Stimulated activated naive CD8-positive, alpha-beta T cell treated with anti-CD3 and anti-CD28 coated beads, Interleukin-15, Interleukin-2, amounts not matched to agents 100 ng/mL and 50 ng/mL, for 24 hours (primary cell): Measurements from ENCODE around the gene BBLN.
"Not testable (repeated sequence)": the region's sequence is repeated elsewhere in the genome, so short reads cannot be mapped to it uniquely, and the experiment has no call there.

ENCODE experiments used
- H3K27ac Mint-ChIP-seq: one replicate; pipeline ENCODE4 v1.8.0; 2021; ENCODE audit warnings: mild to moderate bottlenecking, mixed read lengths
- H3K27me3 Mint-ChIP-seq: one replicate; pipeline ENCODE4 v1.8.0; 2021; ENCODE audit warnings: mixed read lengths
- H3K36me3 Mint-ChIP-seq: one replicate; pipeline ENCODE4 v1.8.0; 2021; ENCODE audit warnings: low read depth, mixed read lengths
- H3K4me1 Mint-ChIP-seq: one replicate; pipeline ENCODE4 v1.8.0; 2021; ENCODE audit warnings: low read depth, mixed read lengths
- H3K4me3 Mint-ChIP-seq: one replicate; pipeline ENCODE4 v1.8.0; 2021; ENCODE audit warnings: mild to moderate bottlenecking, mixed read lengths
- H3K9me3 Mint-ChIP-seq: one replicate; pipeline ENCODE4 v1.8.0; 2021; ENCODE audit warnings: mixed read lengths

BBLN gene

DNA sequence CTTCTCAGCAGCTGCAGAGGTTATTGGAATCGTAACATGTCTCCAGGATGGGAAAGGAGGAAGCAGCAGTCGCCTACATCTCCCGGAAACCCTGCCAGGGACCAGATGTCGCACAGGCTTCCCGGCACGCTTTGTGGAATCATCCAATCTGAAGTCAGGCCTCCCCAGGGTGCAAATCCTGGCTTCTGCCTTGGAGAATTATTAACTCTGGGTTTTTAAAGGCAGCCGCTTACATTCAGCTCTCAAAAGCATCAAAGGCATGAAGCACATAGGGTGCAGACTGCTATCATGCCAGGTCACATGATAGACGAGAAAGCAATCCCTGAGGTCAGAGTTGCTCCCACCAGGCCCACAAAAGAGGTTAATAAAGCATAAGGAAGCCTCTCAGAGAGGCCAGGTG, 27.9 kb upstream of the BBLN start:
- H3K36me3 Mint-ChIP-seq, H3K27ac Mint-ChIP-seq, H3K27me3 Mint-ChIP-seq, H3K9me3 Mint-ChIP-seq, H3K4me3 Mint-ChIP-seq: not testable (repeated sequence)
- H3K4me1 Mint-ChIP-seq = peaks cover 20% of the 10 kb centered on the region

GRCh38 chr9:128135561-128135960, 24.5 kb upstream of the BBLN start:
- not testable (repeated sequence) for H3K36me3 Mint-ChIP-seq, H3K27me3 Mint-ChIP-seq, H3K9me3 Mint-ChIP-seq, H3K27ac Mint-ChIP-seq, H3K4me3 Mint-ChIP-seq, H3K4me1 Mint-ChIP-seq

DNA sequence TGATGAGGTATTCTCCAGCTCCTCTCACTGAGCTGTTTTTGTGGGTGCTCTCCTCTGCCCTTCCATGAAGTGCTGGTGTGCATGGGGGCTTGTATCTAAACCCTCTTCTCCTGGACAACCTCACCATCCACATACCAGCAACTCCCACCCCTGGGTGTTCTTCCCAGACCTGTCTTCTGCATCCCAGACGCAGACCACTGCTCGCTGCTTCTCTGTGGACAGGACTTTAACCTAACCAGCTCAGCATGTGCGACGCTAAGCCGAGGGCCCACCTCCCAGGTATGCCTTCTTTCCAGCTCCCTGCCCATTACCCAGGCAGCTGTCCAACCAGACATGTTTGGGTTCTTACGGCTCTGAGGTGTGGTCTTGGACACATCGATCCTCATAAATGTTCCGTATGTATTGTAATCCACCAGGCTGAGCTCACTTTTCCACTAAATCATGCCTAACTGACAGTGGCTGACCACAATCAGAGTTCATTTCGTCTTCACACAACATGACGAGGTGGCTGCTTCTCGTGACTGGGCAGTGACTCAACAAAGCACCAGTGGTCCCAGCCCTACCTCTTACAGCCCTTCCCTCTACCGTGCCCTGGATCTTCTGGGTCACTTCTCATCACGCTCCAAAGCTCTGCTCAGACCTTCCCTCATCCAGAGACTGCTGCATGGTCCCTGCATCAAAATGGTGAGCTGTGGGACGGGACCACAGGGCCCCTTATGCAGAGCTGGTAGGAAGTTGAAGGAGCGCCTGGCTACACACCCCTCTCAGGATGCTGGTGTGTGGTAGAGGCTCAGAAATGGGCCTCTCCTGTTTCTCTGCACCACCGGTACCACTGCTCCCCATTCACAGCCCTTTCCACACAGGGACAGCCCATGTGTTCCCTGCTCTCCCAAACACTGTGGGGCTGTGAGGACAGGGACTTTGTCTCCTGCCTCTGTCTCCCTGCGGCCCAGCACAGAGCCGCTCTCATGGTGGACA, 23.0 kb upstream of the BBLN start:
- H3K36me3 Mint-ChIP-seq = no peaks in the 10 kb centered on the region
- H3K9me3 Mint-ChIP-seq = no peaks in the 10 kb centered on the region
- H3K4me1 Mint-ChIP-seq = peaks cover 2% of the 10 kb centered on the region
- H3K27me3 Mint-ChIP-seq = peaks cover 3% of the 10 kb centered on the region
- no peak overlapping the region for H3K4me3 Mint-ChIP-seq
- no peak overlapping the region for H3K27ac Mint-ChIP-seq

DNA sequence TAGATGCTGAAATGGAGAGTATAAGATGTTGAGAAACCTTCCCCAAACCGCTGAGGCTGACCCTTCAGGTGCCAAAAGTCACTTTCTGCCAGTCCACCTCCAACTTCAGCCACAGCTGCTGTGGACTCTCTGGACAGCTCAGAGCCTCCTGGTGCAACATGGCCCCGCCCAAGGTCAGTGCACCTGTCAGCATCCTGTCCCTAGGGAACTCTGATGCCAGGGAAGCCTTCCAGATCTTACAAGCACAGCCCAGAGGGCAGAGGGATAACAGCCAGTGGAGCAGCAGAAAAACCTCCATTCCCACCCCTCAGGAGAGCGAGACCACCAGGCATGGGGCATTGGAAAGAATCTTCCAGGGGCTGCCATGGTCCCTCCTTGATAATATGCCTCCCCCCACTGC, 22.1 kb upstream of the BBLN start:
- H3K4me1 Mint-ChIP-seq = peaks cover 3% of the 10 kb centered on the region
- H3K4me3 Mint-ChIP-seq = no peak overlapping the region
- no peaks in the 10 kb centered on the region for H3K9me3 Mint-ChIP-seq
- peaks cover 1% of the 10 kb centered on the region for H3K27me3 Mint-ChIP-seq
- H3K27ac Mint-ChIP-seq = no peak overlapping the region
- no peaks in the 10 kb centered on the region for H3K36me3 Mint-ChIP-seq

DNA sequence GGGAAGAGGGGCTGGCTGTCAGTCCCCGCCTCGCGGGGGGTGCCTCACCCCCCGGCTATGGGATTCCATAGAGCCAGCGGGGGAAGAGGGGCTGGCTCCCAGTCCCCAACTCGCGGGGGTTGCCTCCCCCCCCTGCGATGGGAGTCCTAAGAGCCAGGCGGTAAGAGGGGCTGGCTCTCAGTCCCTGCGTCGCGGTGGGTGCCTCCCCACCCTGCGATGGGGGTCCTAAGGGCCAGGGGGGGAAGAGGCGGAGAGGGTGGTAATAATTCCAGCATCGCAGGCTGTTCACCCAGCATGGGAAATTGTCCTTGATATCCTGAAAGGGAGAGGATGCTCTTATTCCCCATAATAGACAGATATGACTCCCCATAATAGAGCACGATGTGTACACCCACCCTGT, 20.4 kb upstream of the BBLN start:
- Mint-ChIP-seq H3K9me3 (no peaks in the 10 kb centered on the region), H3K4me1 (peaks cover 3% of the 10 kb centered on the region), H3K36me3 (no peaks in the 10 kb centered on the region), H3K27me3 (no peaks in the 10 kb centered on the region), H3K27ac (no peak overlapping the region), H3K4me3 (no peak overlapping the region)

- Mint-ChIP-seq H3K4me1 (peaks cover 3% of the 10 kb centered on the region), H3K4me3 (no peak overlapping the region), H3K36me3 (no peaks in the 10 kb centered on the region), H3K27ac (no peak overlapping the region), H3K27me3 (no peaks in the 10 kb centered on the region), H3K9me3 (no peaks in the 10 kb centered on the region)
Observed at GRCh38 chr9:128141604-128142003, 18.5 kb upstream of the BBLN start.

- H3K36me3 Mint-ChIP-seq = no peaks in the 10 kb centered on the region
- H3K27ac Mint-ChIP-seq = no peak overlapping the region
- no peaks in the 10 kb centered on the region for H3K9me3 Mint-ChIP-seq
- peaks cover 3% of the 10 kb centered on the region for H3K4me1 Mint-ChIP-seq
- H3K27me3 Mint-ChIP-seq = no peaks in the 10 kb centered on the region
- no peak overlapping the region for H3K4me3 Mint-ChIP-seq
Observed at GRCh38 chr9:128142061-128142460, 18.0 kb upstream of the BBLN start.

DNA sequence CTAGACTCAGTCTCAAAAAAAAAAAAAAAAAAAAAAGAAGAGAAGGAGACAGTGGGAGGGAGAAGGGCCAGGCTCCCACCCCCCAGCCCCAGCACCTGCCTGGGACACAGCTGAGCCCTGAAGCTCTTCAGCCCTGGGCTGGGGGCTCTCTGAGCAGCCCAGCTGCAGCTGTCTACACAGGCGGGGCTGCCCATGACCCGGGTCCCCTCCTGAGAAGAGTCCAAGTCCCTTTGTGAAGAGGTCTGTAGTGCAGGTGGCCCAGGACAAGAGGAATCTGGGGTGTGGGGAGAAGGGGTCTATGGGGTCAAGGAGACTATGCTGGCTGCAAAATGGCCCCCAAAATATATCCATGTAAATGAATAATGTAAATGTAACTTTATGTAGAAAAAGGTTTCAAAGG, 17.5 kb upstream of the BBLN start:
- Mint-ChIP-seq H3K27ac (no peak overlapping the region), H3K36me3 (no peaks in the 10 kb centered on the region), H3K4me3 (no peak overlapping the region), H3K9me3 (no peaks in the 10 kb centered on the region), H3K4me1 (peaks cover 3% of the 10 kb centered on the region), H3K27me3 (no peaks in the 10 kb centered on the region)

GRCh38 chr9:128143525-128144238, 16.4 kb upstream of the BBLN start:
- Mint-ChIP-seq H3K27ac (no peak overlapping the region), H3K9me3 (no peaks in the 10 kb centered on the region), H3K36me3 (no peaks in the 10 kb centered on the region), H3K4me3 (no peak overlapping the region), H3K4me1 (peaks cover 3% of the 10 kb centered on the region), H3K27me3 (no peaks in the 10 kb centered on the region)

GRCh38 chr9:128144239-128145181, 15.6 kb upstream of the BBLN start:
- no peaks in the 10 kb centered on the region for H3K9me3 Mint-ChIP-seq
- H3K4me1 Mint-ChIP-seq = peaks cover 3% of the 10 kb centered on the region
- H3K4me3 Mint-ChIP-seq = no peak overlapping the region
- H3K27ac Mint-ChIP-seq = no peak overlapping the region
- no peaks in the 10 kb centered on the region for H3K27me3 Mint-ChIP-seq
- H3K36me3 Mint-ChIP-seq = no peaks in the 10 kb centered on the region

GRCh38 chr9:128145536-128145935, 14.5 kb upstream of the BBLN start:
- H3K9me3 Mint-ChIP-seq = no peaks in the 10 kb centered on the region
- H3K27me3 Mint-ChIP-seq = no peaks in the 10 kb centered on the region

DNA sequence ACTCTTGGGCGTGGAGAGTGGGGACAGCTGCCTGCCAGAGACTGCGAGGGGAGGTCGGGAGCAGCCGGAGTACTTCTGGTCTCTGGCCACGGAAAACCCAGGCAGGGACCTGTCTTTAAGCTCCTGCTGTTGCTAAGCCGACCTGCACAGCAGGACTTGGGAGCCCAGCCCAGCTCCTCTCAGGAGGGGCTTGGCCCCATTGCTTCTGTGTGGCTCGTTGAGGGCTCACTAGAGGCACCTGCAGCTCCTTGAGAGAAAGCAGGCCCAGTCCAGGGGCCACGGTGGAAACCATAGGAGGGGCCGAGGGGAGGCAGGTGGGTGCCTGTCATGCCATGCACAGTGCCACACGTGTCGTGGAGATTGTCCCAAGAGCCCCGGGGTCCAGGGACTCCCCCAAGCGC, 14.1 kb upstream of the BBLN start:
- H3K9me3 Mint-ChIP-seq = no peaks in the 10 kb centered on the region

More at GRCh38 chr9:128145536-128145935, 14.5 kb upstream of the BBLN start:
- no peaks in the 10 kb centered on the region for H3K36me3 Mint-ChIP-seq
- no peak overlapping the region for H3K27ac Mint-ChIP-seq
- H3K4me3 Mint-ChIP-seq = no peak overlapping the region
- peaks cover 3% of the 10 kb centered on the region for H3K4me1 Mint-ChIP-seq

DNA sequence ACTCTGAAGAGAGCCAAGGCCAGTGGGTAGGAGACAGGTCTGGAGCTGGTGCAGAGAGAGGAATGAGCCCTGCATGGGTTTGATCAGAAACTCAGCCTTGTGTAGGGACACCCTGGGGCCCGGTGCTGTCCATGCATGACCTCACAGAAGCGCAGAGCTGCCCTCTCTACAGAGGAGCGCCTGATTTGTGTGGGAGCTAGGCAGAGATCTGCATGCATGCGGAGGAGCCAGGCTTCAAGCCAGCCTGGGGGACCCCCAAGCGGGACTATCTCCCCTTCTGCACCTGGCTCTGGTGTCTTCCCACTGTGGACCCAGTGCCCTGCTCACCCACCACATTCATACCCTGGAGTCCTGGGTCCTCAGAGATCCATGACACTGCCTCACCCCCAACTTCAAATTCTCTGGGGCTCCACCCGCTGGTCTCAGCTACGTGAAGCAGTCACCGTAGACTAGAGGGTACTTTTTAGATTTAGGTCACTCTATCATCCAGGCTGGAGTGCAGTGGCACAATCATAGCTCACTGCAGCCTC, 13.4 kb upstream of the BBLN start:
- no peak overlapping the region for H3K4me3 Mint-ChIP-seq
- no peaks in the 10 kb centered on the region for H3K36me3 Mint-ChIP-seq
- no peaks in the 10 kb centered on the region for H3K27me3 Mint-ChIP-seq
- H3K27ac Mint-ChIP-seq = no peak overlapping the region
- H3K9me3 Mint-ChIP-seq = no peaks in the 10 kb centered on the region
- H3K4me1 Mint-ChIP-seq = peaks cover 3% of the 10 kb centered on the region

More for the DNA sequence above, 14.1 kb upstream of the BBLN start:
- Mint-ChIP-seq H3K27ac (no peak overlapping the region), H3K36me3 (no peaks in the 10 kb centered on the region), H3K27me3 (no peaks in the 10 kb centered on the region), H3K4me1 (peaks cover 3% of the 10 kb centered on the region), H3K4me3 (no peak overlapping the region)

DNA sequence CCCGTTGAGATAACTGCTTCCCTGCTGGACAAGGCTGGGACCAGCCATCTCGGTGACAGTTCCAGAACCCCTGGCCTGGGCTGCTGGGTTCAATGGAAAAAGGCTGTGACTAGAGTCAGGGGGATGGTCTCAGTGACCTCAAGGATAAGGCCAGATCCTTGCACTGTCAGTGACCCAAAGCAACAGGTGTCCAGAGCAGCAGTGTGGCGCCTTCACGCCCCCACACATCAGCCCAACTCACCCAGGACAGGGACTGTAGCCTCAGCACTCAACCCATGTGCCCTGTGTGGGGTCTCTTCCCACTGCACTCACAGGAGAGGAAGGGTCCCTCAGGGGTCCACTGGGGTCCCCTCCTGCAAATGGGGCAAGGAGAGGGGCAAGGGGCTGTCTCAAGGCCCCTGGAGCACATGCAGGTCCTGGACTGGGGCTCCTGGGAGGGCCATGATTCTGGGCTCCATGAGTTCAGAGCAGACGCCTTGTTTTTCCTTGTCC, 11.5 kb upstream of the BBLN start:
- Mint-ChIP-seq H3K9me3 (no peaks in the 10 kb centered on the region), H3K27me3 (no peaks in the 10 kb centered on the region), H3K27ac (no peak overlapping the region), H3K36me3 (no peaks in the 10 kb centered on the region), H3K4me3 (no peak overlapping the region), H3K4me1 (no peaks in the 10 kb centered on the region)
